ENCODE measurements around the gene TMEM235. TPM values are rescaled to one million over a fixed set of nuclear protein-coding genes. Genes with fewer than 3 reads are reported as not detected.
A peak's percentile ranks its signal among the peaks of the same experiment; 100 is the strongest.

The TMEM235 gene
- total and polyA plus RNA-seq, 2 experiments from 2014 or later: not detected

- peak; percentile 98 for ATAC-seq
- Histone ChIP-seq H3K79me2 (replicated peaks; ENCODE audit: insufficient read depth) (peaks cover 36% of the 10 kb centered on the region), H3K27ac (ENCODE audit: low read depth) (no peak within 1 kb of the TSS)
Observed at GRCh38 chr17:78214016-78214705, 17.3 kb upstream of the TMEM235 start, which contains the start of gene BIRC5. Gene BIRC5 (plus strand): TSS chr17:78214253. CDS start chr17:78214317, 64 bp downstream.

More at GRCh38 chr17:78214016-78214705, 17.3 kb upstream of the TMEM235 start, which contains the start of gene BIRC5:
- Histone ChIP-seq H3K4me3 (peak within 1 kb of the TSS; percentile 97), H4K20me1 (replicated peaks; ENCODE audit: insufficient read depth) (no peaks in the 10 kb centered on the region; the same call in 1 of the 2 replicates), H3K4me1 (ENCODE audit: insufficient read depth) (peaks cover 11% of the 10 kb centered on the region), H3F3A (replicated peaks; ENCODE audit: low read depth) (peaks cover 8% of the 10 kb centered on the region; the same call in 1 of the 2 replicates), H3K4me2 (peak within 1 kb of the TSS; percentile 97), H3K36me3 (ENCODE audit: insufficient read depth) (peaks cover 27% of the 10 kb centered on the region), H3K9me2 (ENCODE audit: insufficient read depth) (no peaks in the 10 kb centered on the region), H2AFZ (peak within 1 kb of the TSS; percentile 98), H3K27me3 (ENCODE audit: insufficient read depth) (no peaks in the 10 kb centered on the region)
- H3K27ac Mint-ChIP-seq: peak within 1 kb of the TSS; percentile 95
- peaks cover 12% of the 10 kb centered on the region for H3K27me3 Mint-ChIP-seq (ENCODE audit: insufficient read depth, low read depth, poor library complexity)
- H3K4me1 Mint-ChIP-seq: peaks cover 10% of the 10 kb centered on the region
- no peaks in the 10 kb centered on the region; the same call in 2 of the 3 replicates for H3K9me3 Mint-ChIP-seq
- H3K36me3 Mint-ChIP-seq (ENCODE audit: low read depth): peaks cover 39% of the 10 kb centered on the region
- peak within 1 kb of the TSS; percentile 99 for H3K4me3 Mint-ChIP-seq
- TF ChIP-seq NANOG (IDR thresholded peaks at IDR 0.05; ENCODE audit: borderline replicate concordance) (no peak), STAT1 (IDR thresholded peaks at IDR 0.05; ENCODE audit: unreplicated experiment) (no peak), ZNF114 (CRISPR knock-in tag; IDR thresholded peaks at IDR 0.05) (0 out of 2 replicates have a peak, but pooled peaks have one; percentile 28), EZH2 (IDR thresholded peaks at IDR 0.05; ENCODE audit: low read depth, unreplicated experiment) (no peak), CREB1 (CRISPR knock-in tag; IDR thresholded peaks at IDR 0.05; ENCODE audit: low read depth) (peak; percentile 74), JUNB (IDR thresholded peaks at IDR 0.05; ENCODE audit: unreplicated experiment) (no peak), EZH2phosphoT487 (IDR thresholded peaks at IDR 0.05; ENCODE audit: unreplicated experiment) (no peak), POLR2AphosphoS5 (IDR thresholded peaks at IDR 0.05; ENCODE audit: low read depth) (peak; percentile 77), ZNF462 (CRISPR knock-in tag; IDR thresholded peaks at IDR 0.05) (no peak), ZNF331 (CRISPR knock-in tag; IDR thresholded peaks at IDR 0.05; ENCODE audit: low read depth) (no peak)
- TF ChIP-seq, protein P1, sequence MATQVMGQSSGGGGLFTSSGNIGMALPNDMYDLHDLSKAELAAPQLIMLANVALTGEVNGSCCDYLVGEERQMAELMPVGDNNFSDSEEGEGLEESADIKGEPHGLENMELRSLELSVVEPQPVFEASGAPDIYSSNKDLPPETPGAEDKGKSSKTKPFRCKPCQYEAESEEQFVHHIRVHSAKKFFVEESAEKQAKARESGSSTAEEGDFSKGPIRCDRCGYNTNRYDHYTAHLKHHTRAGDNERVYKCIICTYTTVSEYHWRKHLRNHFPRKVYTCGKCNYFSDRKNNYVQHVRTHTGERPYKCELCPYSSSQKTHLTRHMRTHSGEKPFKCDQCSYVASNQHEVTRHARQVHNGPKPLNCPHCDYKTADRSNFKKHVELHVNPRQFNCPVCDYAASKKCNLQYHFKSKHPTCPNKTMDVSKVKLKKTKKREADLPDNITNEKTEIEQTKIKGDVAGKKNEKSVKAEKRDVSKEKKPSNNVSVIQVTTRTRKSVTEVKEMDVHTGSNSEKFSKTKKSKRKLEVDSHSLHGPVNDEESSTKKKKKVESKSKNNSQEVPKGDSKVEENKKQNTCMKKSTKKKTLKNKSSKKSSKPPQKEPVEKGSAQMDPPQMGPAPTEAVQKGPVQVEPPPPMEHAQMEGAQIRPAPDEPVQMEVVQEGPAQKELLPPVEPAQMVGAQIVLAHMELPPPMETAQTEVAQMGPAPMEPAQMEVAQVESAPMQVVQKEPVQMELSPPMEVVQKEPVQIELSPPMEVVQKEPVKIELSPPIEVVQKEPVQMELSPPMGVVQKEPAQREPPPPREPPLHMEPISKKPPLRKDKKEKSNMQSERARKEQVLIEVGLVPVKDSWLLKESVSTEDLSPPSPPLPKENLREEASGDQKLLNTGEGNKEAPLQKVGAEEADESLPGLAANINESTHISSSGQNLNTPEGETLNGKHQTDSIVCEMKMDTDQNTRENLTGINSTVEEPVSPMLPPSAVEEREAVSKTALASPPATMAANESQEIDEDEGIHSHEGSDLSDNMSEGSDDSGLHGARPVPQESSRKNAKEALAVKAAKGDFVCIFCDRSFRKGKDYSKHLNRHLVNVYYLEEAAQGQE (IDR thresholded peaks at IDR 0.05; ENCODE audit: unreplicated experiment): no peak
- TF ChIP-seq, protein P2, sequence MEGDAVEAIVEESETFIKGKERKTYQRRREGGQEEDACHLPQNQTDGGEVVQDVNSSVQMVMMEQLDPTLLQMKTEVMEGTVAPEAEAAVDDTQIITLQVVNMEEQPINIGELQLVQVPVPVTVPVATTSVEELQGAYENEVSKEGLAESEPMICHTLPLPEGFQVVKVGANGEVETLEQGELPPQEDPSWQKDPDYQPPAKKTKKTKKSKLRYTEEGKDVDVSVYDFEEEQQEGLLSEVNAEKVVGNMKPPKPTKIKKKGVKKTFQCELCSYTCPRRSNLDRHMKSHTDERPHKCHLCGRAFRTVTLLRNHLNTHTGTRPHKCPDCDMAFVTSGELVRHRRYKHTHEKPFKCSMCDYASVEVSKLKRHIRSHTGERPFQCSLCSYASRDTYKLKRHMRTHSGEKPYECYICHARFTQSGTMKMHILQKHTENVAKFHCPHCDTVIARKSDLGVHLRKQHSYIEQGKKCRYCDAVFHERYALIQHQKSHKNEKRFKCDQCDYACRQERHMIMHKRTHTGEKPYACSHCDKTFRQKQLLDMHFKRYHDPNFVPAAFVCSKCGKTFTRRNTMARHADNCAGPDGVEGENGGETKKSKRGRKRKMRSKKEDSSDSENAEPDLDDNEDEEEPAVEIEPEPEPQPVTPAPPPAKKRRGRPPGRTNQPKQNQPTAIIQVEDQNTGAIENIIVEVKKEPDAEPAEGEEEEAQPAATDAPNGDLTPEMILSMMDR (conservative IDR thresholded peaks at IDR 0.05; ENCODE audit: low read depth in 2 of 2): peak; percentile 9 to 35; a peak in 2 of 4 replicates
- TF ChIP-seq, protein P3, sequence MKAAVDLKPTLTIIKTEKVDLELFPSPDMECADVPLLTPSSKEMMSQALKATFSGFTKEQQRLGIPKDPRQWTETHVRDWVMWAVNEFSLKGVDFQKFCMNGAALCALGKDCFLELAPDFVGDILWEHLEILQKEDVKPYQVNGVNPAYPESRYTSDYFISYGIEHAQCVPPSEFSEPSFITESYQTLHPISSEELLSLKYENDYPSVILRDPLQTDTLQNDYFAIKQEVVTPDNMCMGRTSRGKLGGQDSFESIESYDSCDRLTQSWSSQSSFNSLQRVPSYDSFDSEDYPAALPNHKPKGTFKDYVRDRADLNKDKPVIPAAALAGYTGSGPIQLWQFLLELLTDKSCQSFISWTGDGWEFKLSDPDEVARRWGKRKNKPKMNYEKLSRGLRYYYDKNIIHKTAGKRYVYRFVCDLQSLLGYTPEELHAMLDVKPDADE (IDR thresholded peaks at IDR 0.05): peak; percentile 93
- DNase-seq (ENCODE audit: low spot score): peak; percentile 98
